A673 (cell line): ENCODE results near the gene CDSN.

ENCODE experiments used
- CTCF ChIP-seq: fragments of 300-800, 200-600 bp; sonication (generic); conservative IDR thresholded peaks from 2 replicates; pipeline ENCODE4 v1.5.1; 2017; ENCODE audit warnings: low read depth, mild to moderate bottlenecking, antibody characterized with exemption, low read length, moderate library complexity, mixed read lengths
- EZH2 ChIP-seq: fragments of 200-600 bp; sonication (generic); IDR thresholded peaks from 2 replicates; pipeline ENCODE4 v1.6.1; 2017; ENCODE audit warnings: borderline replicate concordance, low read depth, mild to moderate bottlenecking, mixed read lengths, antibody characterized with exemption, low read length; ENCODE audit not compliant: poor library complexity, severe bottlenecking

- no peak for TF ChIP-seq CTCF
- TF ChIP-seq EZH2: no peak
Observed at GRCh38 chr6:31111712-31112111, 8.5 kb downstream of the CDSN start.
